ENCODE measurements around the gene MAP7D1. TPM values are rescaled to one million over a fixed set of nuclear protein-coding genes. Genes with fewer than 3 reads are reported as not detected.

MAP7D1 gene
- total RNA-seq, 4 donors from 2014 or later: 115 to 171 (median 153) TPM

DNA sequence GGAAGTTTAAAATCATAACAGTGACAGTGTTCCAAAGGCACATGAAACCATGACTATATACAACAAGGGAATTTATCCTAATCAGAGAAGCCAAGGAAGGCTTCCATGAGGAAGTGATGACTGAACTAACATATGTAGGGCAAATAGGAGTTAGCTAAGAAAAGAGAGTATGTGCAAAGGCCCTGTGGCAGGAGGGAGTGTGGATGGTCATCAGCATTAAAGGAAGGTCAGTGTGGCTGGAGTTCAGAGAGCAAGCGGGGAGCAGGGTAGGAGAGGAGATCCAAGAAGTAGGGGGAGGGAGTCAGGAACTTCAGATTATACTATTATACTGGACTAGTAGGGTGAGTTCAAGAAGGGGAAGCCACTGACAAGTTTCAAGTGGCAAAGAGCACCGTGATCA, 8.4 kb downstream of the MAP7D1 start:
- WGBS, 2 donors: 91 to 98% methylated on average over 2 of the region's 2 CpGs

DNA sequence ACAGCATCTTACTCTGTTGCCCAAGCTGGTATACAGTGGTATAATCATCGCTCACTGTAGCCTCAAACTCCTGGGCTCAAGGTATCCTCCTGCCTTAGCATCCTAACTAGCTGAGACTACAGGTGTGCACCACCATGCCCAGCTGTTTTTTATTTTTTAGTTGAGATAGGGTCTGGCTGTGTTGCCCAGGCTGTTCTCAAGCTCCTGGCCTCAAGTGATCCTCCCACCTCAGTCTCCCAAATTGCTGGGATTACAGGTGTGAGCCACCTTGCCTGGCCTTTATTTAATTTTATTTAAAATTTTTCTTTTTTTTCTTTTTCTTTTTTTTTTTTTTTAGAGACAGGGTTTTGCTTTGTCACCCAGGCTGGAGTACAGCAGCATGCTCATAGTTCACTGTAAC, 9.2 kb downstream of the MAP7D1 start:
- WGBS, 2 donors: 100% methylated on average over 1 of the region's 1 CpG
- TF ChIP-seq POLR2A (IDR thresholded peaks at IDR 0.05): no peak
- TF ChIP-seq, protein P1, sequence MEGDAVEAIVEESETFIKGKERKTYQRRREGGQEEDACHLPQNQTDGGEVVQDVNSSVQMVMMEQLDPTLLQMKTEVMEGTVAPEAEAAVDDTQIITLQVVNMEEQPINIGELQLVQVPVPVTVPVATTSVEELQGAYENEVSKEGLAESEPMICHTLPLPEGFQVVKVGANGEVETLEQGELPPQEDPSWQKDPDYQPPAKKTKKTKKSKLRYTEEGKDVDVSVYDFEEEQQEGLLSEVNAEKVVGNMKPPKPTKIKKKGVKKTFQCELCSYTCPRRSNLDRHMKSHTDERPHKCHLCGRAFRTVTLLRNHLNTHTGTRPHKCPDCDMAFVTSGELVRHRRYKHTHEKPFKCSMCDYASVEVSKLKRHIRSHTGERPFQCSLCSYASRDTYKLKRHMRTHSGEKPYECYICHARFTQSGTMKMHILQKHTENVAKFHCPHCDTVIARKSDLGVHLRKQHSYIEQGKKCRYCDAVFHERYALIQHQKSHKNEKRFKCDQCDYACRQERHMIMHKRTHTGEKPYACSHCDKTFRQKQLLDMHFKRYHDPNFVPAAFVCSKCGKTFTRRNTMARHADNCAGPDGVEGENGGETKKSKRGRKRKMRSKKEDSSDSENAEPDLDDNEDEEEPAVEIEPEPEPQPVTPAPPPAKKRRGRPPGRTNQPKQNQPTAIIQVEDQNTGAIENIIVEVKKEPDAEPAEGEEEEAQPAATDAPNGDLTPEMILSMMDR (IDR thresholded peaks at IDR 0.05): no peak
- no peak overlapping the region for H3K4me3 ChIP-seq (ENCODE audit: low read depth, poor library complexity, severe bottlenecking)
- DNase-seq (ENCODE audit: low spot score in 2 of 2): no peak
- intact Hi-C loops (cut with DNase I; ENCODE audit: low total_unique reads): no loop called here

More for the DNA sequence above, 8.4 kb downstream of the MAP7D1 start:
- TF ChIP-seq, protein P1 (IDR thresholded peaks at IDR 0.05): no peak
- TF ChIP-seq POLR2A (IDR thresholded peaks at IDR 0.05): no peak
- DNase-seq (ENCODE audit: low spot score in 2 of 2): no peak
- intact Hi-C loops (cut with DNase I; ENCODE audit: low total_unique reads): no loop called here
- H3K4me3 ChIP-seq (ENCODE audit: low read depth, poor library complexity, severe bottlenecking): no peak overlapping the region

GRCh38 chr1:36166136-36166535, 10.2 kb downstream of the MAP7D1 start:
- 64 to 88% methylated on average over 4 of the region's 4 CpGs for WGBS, 2 donors
- TF ChIP-seq, protein P1 (IDR thresholded peaks at IDR 0.05): no peak
- TF ChIP-seq POLR2A (IDR thresholded peaks at IDR 0.05): no peak
- intact Hi-C loops (cut with DNase I; ENCODE audit: low total_unique reads): no loop called here
- H3K4me3 ChIP-seq (ENCODE audit: low read depth, poor library complexity, severe bottlenecking): no peak overlapping the region
- no peak for DNase-seq (ENCODE audit: low spot score in 2 of 2)

DNA sequence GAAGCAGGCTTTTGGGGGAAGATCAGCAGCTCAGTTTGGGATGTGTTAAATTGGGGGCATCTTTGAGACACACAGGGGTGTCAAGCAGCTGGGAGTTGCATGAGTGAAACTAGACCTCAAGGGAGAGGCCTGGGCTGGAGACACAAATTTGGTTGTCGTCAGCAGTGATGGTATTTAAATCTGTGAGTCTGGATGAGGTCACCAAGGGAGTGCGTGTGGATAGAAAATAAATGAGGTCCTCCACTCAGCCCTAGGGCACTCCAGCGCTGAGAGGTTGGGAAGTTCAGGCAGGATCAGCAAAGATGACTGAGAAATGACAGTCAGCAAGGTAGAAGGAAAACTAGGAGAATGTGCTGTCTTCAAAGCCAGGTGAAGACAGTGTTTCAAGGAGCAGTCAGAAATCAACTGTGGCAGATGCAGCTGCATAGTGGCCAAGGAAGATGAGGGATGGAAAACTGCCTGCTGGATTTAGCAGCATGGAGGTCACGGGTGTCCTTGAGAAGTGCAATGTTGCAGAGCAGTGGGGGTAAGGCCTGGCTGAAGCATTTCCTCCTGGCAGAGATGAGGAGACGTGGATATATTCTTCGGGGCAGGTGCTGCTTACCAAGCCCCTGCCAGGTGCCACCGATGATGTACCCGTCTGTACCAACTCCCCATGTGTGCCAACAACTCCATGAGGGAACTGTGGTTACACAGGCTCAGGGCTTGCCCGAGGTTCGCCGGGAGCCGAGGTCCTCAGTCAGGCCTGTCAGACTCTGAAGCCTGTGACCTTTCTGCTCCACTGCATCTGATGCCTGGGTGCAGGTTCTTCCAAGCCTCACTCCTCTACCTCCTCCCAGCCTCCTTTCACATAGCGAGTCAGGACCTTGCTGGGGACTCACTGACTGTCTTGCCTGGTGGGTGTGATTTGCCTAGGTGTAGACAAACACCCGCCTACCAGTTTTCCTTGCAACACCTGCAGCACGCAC, 11.3 kb downstream of the MAP7D1 start:
- H3K4me3 ChIP-seq (ENCODE audit: low read depth, poor library complexity, severe bottlenecking): no peak overlapping the region
- DNase-seq (ENCODE audit: low spot score in 2 of 2): no peak
- TF ChIP-seq, protein P1 (IDR thresholded peaks at IDR 0.05): no peak
- TF ChIP-seq POLR2A (IDR thresholded peaks at IDR 0.05): no peak
- intact Hi-C loops (cut with DNase I; ENCODE audit: low total_unique reads): no loop called here
- WGBS, 2 donors: 72 to 77% methylated on average over 11 to 15 of the region's 15 CpGs

DNA sequence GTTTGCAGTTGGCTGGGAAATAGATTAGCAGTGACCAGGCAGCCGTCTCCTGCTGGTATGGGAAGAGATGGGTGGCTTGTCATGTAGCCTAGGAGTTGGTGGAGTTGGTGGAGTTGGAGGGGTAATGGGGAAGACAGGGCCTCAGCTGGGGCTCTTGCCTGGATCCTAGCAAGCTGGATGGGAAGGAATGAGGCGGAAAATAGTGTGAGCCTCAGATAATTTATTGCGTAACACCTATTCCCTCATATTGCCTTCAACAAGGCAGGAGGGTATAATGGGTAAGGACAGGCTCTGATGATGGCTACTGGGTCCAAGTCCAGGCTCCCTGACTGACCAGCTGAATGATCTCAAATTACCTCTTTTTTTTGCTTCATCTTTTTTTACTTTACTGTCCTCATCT, 12.6 kb downstream of the MAP7D1 start:
- no peak overlapping the region for H3K4me3 ChIP-seq (ENCODE audit: low read depth, poor library complexity, severe bottlenecking)
- WGBS, 2 donors: 87 to 93% methylated on average over 3 of the region's 3 CpGs
- no peak for DNase-seq (ENCODE audit: low spot score in 2 of 2)
- intact Hi-C loops (cut with DNase I; ENCODE audit: low total_unique reads): no loop called here
- TF ChIP-seq, protein P1 (IDR thresholded peaks at IDR 0.05): no peak
- no peak for TF ChIP-seq POLR2A (IDR thresholded peaks at IDR 0.05)
